Coronary artery (tissue), 2 donors: Measurements from ENCODE around the gene MSI1.

Experiments used
- DNase-seq: peaks from one replicate; pipeline ENCODE4 v3.0.0-alpha.2; 2017; ENCODE audit warnings: low spot score
- H3K27ac ChIP-seq, 2 donors: fragments of 200-600 bp; sonication (generic); one replicate each; pipeline ENCODE4 v1.5.1; 2016 to 2019
- H3K4me3 ChIP-seq: fragments of 200-600 bp; sonication (generic); 2 replicates; pipeline ENCODE4 v1.5.1; 2016; ENCODE audit warnings: mild to moderate bottlenecking, moderate library complexity
- CTCF ChIP-seq: fragments of 200-600 bp; sonication (generic); IDR thresholded peaks from one replicate; pipeline ENCODE4 v1.5.1; 2019; ENCODE audit warnings: antibody characterized with exemption

The MSI1 gene

GRCh38 chr12:120368789-120369602, at the start of gene MSI1:
Gene MSI1, minus strand, starts transcription at chr12:120369164. Its CDS starts 73 bp downstream, at chr12:120369091.
- no peak for TF ChIP-seq CTCF
- DNase-seq = no peak
- Histone ChIP-seq H3K4me3 (peak within 1 kb of the TSS; percentile 72), H3K27ac (no peak within 1 kb of the TSS)

DNA sequence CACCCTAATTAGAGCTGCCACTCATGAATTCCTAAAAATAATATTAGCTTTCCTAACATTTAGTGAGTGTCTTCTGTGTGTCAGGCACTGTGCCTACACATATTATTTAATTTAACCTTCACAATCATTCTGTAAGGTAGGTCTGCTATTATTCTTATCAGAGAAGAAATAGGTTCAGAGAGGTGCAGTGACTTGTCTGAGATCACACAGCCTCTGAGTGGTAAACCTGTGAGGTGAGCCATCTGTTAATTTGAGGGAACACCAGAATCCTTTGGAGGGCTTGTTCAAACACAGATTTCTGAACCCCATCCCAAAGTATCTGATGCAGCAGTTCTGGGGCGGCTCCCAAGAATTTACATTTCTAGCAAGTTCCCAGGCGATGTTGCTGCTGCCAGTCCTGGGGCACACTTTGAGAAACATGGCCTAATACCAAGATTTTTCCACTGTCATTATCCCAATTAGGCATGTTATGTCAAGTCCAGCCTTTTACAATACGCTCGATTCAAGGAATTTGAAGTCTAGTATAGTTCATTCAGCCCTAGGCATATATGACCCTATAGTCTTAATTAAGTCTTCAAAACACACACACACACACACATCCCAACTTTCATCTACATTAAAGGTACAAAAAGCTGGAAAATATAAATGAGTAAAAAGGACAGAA, 49.1 kb upstream of the MSI1 start:
- Histone ChIP-seq H3K27ac (no peak overlapping the region), H3K4me3 (no peak overlapping the region)
- TF ChIP-seq CTCF = no peak
- DNase-seq = no peak

GRCh38 chr12:120416490-120417216, 47.7 kb upstream of the MSI1 start:
- no peak for DNase-seq
- Histone ChIP-seq H3K27ac (no peak overlapping the region), H3K4me3 (no peak overlapping the region)
- TF ChIP-seq CTCF = no peak

DNA sequence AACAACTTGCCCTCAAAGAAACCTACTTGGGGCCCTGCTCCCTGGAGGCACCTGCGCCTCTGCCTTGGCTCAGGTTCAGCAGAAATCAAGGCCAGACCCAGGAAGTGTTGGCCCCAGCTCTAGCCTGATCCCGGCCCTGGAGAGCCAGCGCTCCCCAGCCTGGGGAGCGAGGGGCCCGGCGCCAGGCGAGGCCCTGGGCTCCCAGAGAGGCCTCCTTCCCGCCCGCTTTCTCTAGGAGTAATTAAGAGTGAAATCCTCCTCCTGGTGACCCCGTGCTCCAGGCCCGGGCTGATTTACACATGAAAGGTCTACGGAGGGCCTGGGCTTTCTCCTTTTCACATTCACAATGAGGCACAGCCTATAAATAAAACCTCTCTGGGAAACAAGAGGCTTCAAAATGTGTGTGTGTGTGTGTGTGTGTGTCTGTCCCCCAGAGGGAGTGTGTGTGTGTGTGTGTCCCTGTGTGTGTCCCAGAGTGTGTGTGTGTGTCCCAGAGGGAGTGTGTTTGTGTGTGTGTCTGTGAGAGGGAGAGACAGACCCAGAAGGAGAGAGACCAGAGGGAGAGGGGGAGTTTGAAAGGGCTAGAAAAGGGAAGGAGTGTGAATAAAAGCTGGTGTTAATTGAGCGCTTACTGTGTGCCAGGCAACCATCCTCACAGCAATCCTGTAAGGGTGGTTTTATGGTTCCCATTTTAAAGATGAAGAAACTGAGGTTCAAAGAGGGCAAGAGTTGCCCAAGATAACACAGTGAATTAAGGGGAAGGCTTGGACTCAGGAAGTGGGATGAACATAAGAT, 45.1 kb upstream of the MSI1 start:
- DNase-seq = no peak
- Histone ChIP-seq H3K4me3 (no peak overlapping the region), H3K27ac (no peak overlapping the region)
- no peak for TF ChIP-seq CTCF

- no peak for TF ChIP-seq CTCF
Observed at GRCh38 chr12:120412421-120412820, 43.5 kb upstream of the MSI1 start.

DNA sequence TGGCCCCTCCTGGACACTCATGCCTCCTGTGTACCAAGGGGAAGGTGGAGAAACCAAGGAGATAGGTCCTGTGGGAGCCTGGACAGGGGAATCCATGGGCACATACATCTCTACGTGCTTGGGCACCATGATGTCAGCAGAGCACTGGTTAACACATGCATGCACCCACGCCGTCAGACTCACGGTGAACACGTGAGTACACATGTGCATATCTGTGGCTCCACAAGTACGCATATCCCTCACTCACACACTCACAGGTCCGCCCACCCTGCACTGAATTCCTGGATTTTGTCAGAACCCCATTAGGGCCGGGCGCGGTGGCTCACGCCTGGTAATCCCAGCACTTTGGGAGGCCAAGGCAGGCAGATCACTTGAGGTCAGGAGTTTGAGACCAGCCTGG, 39.8 kb upstream of the MSI1 start:
- Histone ChIP-seq H3K4me3 (no peak overlapping the region), H3K27ac (no peak overlapping the region)
- no peak for TF ChIP-seq CTCF
- no peak for DNase-seq

More at GRCh38 chr12:120412421-120412820, 43.5 kb upstream of the MSI1 start:
- no peak overlapping the region for H3K4me3 ChIP-seq
- no peak overlapping the region for H3K27ac ChIP-seq
- DNase-seq = no peak
